ENCODE data around the gene MIS12.

Gene MIS12

DNA sequence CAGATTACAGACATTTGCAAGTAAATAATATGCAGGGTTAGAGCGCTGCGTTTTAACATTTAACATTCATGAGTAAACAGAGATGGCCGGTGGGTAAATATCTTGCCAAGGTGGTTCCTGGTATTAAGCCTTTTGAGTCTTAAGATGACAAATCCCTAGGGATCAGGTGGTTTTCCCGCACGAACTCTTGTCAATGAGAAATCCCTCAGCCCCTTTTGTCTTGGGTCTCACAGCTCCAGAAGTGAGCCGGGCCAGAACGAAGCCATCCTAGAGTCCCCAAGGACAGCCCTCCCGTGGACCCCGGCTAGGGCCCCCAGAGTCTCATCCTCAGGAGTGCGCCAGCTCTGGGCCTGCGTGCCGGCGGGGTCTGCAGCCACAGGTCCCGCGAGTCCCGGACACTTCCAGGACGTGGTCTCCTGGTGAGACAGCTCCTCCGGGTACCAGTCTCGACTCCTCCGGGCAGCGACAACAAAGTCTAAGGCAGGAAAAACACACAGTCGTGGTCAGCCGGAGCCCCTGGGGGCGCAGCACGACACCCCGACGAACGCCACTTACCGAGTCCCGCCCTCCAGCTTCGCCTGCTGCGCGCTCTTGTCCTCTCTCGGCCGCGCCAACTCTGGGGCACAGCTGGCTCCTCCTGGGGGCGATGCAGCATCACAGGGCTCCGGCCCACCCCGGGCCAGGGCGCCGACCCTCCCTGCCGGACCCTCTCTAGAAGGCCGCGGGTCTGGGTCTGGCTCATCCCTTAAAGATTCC lies 13.3 kb downstream of the MIS12 start:
- no peak for DNase-seq (ENCODE audit: low read depth in 2 of 2)

DNA sequence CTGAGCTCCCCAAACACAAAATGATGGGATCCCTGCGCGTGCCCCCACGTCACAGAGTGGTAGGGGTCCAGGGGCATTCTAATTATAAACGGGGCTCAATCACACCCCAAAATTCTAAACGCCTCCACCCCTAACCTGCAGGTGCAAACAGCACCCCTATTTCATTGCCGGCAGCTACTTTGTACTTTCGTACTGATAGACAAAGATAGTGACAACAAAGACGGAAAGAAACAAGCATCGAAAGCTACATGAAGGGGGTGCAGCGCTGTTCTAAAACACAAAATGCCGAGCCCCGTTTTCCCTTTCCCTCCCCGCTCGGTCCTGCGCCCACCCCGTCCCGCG lies 13.9 kb downstream of the MIS12 start:
- no peak for DNase-seq (ENCODE audit: low read depth in 2 of 2)

GRCh38 chr17:5500589-5501391 lies 14.4 kb downstream of the MIS12 start:
- peak; percentile 65 to 68 for DNase-seq (ENCODE audit: low read depth in 2 of 2)

- DNase-seq (ENCODE audit: low read depth in 2 of 2): no peak
Measured at GRCh38 chr17:5501685-5502084, 15.3 kb downstream of the MIS12 start.

DNA sequence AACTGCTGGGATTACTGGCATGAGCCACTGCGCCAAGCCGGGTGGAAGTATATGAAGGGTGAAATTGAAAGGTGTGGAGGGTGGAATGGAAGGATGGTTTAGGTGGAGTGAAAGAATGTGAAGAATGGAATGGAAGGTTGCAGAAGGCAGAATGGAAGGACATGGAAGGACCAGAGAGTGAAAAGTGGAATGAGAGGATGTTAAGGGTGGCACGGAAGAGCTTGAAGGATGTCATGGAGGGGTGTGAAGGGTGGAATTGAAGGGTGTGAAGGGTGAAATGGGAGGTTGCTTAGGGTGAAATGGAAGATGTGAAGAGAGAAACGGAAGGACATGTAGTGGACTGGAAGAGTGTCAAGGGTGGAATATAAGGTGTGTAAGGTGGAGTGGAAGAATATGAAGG lies 16.2 kb downstream of the MIS12 start:
- no peak for DNase-seq (ENCODE audit: low read depth in 2 of 2)

- no peak for DNase-seq (ENCODE audit: low read depth in 2 of 2)
Measured at GRCh38 chr17:5506307-5506706, 19.9 kb downstream of the MIS12 start.

DNA sequence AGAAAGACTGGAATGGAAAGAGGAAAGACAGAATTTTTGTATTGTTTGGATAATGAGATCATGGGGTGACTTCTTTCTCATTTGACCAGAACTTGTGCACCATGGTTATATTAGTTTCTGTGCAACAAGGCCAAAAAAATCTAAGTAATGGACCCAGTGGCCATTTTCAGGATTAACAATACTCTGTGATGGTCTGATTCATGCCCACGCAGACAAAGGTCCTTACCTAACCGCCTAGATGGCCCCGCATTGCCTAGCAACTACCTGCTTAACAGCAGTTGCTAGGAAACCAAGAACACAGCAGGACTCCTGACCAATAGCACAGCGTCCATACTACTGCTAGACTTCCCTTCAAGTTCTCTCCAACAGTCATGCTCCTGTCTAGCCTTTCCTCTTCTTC lies 22.4 kb downstream of the MIS12 start:
- no peak for DNase-seq (ENCODE audit: low read depth in 2 of 2)

GRCh38 chr17:5509482-5509881 lies 23.1 kb downstream of the MIS12 start:
- no peak for DNase-seq (ENCODE audit: low read depth in 2 of 2)

DNA sequence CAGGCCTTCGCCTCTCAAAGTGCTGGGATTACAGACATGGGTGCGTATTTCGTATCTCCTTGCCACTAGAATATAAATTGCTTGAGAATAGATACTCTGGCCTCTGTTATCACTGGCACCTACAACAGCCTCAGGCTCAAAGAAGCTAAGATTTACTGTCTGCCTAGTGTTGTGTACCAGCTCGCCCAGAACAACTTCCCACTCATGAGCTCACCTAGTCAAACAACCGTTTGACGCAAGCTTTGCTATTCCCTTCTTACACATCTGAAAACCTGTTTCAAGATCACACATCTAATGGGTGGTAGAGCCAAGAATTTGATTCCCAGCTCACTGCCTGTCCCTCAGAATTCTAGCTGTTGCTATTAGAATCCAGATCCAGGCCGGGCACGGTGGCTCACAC lies 24.4 kb downstream of the MIS12 start:
- no peak for DNase-seq (ENCODE audit: low read depth in 2 of 2)

DNA sequence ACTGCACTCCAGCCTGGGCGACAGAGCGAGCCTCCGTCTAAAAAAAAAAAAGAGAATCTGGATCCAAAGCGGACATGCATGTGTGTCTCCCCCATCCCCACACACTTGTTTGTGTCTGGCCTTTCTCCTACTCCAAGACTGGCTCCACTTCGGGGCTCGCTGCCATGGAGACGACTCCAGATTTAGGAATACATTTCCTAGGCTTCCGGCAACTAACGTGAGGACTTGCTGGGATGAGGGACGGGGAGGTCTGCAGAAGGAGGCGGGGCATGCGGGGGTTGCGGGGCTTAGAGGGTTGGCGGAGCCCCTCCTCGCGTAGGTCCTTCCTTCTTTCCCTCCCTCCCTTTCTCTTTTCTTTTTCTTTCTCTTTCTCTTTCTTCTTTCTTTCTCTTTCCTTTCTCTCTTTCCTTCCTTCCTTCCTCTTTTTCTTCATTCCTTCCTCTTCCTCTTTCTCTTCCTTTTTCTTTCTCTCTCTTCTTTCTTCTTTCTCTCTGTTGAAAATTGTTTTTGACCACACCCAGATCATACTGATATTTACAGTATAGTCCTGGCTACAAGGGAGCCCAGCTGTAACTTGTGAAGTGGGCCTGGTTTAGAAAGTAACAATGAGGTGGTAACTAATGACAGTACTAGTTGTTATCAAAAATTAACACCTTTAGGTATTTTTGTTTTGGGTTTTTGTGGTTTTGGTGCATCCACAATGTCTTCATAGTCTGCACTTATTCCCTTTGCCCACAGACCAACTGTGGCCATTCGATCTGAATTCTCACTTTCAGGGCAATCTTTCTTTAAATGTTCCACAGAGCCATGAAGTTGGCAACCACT lies 25.2 kb downstream of the MIS12 start:
- DNase-seq (ENCODE audit: low read depth in 2 of 2): no peak

DNA sequence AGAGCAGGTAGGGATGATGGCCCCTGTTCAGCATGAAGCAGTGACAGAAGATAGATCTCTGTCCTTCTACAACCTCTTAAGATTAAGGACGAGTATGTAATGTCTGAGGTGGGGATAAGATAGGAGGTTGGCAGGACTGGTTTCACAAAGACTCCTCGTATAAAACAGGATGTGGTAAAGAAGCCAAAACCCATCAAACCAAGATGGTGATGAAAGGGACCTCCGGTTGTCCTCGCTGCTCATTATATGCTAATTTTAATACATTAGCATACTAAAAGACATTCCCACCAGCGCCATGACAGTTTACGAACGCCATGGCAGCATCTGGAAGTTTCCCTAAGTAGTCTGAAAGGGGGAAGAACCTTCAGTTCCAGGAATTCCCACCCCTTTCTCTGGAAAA lies 27.3 kb downstream of the MIS12 start:
- no peak for DNase-seq (ENCODE audit: low read depth in 2 of 2)

DNA sequence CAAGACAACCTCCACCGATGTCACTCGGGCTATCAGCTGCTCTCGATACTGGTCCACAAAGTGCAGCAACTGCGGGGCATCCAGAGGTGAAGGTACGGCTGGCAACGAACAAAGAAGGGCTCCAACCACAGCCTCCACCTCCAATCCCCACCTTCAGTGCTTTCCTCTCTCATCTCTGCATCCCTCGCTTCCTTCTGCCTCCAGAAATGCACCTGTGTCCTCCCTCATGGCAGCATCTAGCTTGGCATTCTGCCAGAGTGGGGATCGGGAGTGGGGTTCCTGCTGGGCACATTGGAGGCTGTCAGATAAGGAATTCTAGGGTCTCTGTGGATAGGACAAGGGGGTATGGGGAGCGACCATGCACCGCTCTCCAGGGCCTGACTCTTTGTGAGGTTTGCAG lies 28.6 kb downstream of the MIS12 start:
- no peak for DNase-seq (ENCODE audit: low read depth in 2 of 2)

DNA sequence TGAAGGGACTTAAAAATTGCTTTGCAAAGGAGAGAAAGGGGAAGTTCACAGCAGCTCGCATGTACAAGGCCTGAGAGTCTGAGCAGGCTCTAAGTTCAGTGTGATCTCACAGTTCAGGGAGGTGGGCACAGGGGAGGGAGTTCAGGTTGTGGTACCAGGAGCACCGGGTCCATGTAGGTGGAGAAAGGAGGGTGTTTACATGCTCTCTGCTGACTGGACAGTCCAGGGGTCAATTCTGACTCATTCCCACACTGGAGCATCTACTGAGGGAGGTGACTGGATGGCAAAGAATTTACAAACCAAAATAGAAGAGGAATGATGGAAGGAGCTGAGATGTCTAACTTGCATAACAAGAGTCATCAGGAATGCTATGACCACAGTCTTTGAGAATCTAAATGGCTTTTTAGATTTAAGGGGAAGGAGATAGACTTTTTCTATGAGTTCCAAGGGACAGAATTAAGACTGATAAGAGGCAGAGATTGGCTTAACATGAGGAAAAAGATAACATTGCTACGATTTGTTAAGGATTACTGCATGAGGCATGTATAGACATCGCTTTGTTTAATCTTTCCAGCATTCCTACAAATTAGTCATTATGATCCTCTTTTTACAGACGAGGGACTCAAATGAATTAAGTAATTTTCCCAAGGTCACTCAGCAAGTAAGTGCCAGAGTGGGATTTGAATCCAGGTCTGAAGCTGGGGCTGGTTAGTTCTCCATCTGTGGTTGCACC lies 29.9 kb downstream of the MIS12 start:
- peak; percentile 81 to 84 for DNase-seq (ENCODE audit: low read depth in 2 of 2)

- no peak for DNase-seq (ENCODE audit: low read depth in 2 of 2)
Measured at GRCh38 chr17:5522476-5522875, 36.1 kb downstream of the MIS12 start.

GRCh38 chr17:5523249-5523648 lies 36.9 kb downstream of the MIS12 start:
- no peak for DNase-seq (ENCODE audit: low read depth in 2 of 2)

DNA sequence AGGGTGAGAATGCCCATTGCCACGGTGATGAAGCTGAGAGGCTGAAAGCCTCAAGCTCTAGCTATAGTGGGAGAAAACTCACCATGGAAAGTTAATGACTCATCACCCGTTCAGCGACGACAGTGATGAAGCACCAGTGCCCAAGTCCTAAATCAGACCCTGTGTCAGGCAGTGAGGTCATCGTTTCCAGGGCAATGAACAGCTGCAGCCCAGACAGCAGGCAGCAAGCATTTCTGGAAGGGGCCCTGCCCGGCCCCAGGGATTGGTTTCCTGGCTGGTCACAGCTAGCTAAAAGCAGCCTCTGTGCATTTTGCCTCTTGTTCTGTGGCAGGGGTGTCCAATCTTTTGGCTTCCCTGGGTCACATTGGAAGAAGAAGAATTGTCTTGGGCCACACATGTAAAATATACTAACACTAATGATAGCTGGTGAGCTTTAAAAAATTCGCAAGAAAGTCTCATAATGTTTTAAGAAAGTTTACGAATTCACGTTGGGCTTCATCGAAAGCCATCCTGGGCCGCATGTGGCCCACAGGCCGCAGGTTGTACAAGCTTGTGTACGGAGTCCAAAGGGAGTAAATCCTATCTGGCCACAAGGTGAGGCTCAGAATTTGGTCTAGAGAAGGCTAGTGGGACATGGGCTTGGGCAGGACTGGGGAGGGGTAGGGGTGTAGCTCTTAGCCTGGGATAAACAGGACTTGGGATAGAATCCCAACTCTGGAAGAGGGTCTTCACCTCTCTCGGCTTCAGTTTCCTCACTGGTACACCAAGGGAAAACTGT lies 40.6 kb downstream of the MIS12 start:
- peak; percentile 75 to 77 for DNase-seq (ENCODE audit: low read depth in 2 of 2)

- no peak for DNase-seq (ENCODE audit: low read depth in 2 of 2)
Measured at GRCh38 chr17:5527601-5528250, 41.4 kb downstream of the MIS12 start.

DNA sequence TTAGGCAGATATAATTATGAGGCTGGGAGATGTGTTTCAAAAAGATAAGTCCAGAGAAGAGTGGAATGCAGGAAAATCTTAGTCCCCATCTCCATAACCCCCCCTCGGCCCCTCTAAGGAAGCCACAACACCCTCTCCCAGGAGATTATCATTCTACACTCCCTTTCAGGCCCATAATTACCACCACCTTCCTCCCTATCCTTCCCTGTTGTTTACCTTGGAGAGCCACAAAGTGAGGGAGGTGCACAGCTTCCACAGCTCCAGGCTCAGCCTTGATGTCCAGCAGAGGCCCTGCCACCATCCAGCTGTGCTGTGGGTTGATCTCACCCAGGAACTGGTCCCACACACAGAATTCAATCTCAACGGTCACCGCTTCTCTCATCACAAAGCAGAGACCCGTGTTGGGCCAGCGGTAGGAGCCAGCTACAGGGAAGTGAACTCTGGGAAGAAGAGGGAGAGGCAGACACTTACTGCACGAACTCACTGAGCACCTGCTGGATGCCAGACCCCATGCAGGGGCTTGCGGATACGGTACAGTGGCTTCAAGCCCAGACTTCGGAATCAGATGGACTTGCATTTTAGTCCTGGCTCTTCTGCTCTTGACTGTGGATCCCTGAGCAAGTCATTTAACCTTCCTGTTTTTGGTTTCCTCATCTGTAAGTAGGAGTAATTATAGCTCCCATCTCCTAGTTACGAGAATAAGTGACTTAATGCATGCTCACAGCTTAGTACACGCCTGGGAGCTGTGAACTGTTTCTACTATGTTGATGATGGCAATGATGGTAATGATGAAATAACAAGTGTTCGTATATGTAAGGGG lies 44.1 kb downstream of the MIS12 start:
- no peak for DNase-seq (ENCODE audit: low read depth in 2 of 2)

DNA sequence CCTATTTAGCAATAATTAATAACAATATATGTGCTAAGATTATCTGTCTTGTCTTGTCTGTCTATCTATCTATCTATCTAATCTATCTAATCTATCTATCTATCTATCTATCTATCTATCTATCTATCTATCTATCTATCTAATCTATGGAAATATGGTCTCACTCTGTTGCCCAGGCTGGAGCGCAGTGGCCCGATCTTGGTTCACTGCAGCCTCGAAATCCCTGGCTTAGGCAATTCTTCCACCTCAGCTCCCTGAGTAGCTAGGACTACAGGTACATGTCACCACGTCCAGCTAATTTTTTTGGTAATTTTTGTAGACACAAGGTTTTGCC lies 44.7 kb downstream of the MIS12 start:
- no peak for DNase-seq (ENCODE audit: low read depth in 2 of 2)

DNA sequence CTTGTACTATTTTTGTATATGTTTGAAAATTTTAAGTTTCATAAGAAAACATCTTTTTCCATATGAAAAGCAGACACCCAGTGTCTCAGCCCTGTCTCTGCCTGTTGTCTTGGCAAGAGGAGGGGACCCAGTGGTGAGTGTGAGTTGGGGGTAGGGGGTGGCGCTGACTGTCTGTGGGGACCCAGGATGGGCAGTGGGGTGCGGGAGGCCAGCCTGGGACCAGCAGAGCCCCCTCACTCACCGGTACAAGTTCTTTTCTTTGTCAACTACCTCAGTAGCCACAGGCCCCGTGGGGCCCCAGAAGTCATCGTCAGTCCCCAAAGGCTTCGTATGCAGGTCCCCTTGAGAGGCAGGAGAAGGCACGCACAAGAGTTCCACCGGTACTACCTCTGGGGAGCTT lies 46.2 kb downstream of the MIS12 start:
- no peak for DNase-seq (ENCODE audit: low read depth in 2 of 2)

Data from fibroblast of skin of left biceps (primary cell).